Measurements from ENCODE around the gene SYNGR3. TPM values are rescaled to one million over a fixed set of nuclear protein-coding genes. Genes with fewer than 3 reads are reported as not detected.

SYNGR3 gene
- total RNA-seq, 1 experiment from 2014 or later, result 3.6 TPM

DNA sequence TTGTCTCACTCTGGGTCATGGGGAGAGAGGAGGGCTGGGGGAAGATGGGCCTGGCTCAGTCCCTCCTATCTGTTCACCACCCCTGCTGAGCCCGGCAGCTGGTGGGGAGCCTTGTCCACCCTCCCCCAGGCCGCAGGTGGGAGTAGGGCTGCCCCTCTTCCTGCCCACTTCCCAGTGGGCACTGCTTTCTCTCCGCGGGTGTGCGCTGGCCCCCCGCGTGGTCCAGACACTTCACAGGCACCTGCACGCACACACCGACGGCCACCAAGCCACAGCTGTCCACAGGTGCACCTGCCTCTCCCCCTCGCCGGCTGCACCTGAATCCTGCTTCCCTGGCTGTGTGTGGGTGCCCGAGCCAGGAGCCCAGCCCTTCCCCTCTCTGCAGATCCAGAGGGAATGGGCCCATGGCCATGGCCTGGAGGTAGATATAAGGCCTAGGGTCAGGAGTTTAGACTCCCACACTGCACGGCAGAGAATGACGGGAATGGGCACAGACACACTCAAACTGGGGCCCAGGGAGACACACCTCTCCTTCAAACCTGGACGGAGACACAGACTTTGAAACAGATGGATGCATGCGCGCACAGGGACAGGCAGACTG, 39.0 kb downstream of the SYNGR3 start:
- intact Hi-C loops (cut with micrococcal nuclease; ENCODE audit: unreplicated experiment), result no loop called here
- Mint-ChIP-seq H3K4me3 (ENCODE audit: low read depth, unreplicated experiment) (no peak overlapping the region), H3K9me3 (ENCODE audit: low read depth, unreplicated experiment) (no peaks in the 10 kb centered on the region), H3K4me1 (ENCODE audit: low read depth, unreplicated experiment) (peaks cover 17% of the 10 kb centered on the region), H3K36me3 (ENCODE audit: insufficient read depth, unreplicated experiment) (peaks cover 22% of the 10 kb centered on the region), H3K27me3 (ENCODE audit: unreplicated experiment) (peaks cover 8% of the 10 kb centered on the region), H3K27ac (ENCODE audit: unreplicated experiment) (no peak overlapping the region)
- CTCF ChIA-PET, result interaction anchor here (2.0 kb wide), 1 partner anchor 12 kb away, joined by 7 read pairs; no protein-coding TSS in a partner anchor
- no TSS peak for BruUV-seq (replicated peaks)
- TF ChIP-seq, protein P1, sequence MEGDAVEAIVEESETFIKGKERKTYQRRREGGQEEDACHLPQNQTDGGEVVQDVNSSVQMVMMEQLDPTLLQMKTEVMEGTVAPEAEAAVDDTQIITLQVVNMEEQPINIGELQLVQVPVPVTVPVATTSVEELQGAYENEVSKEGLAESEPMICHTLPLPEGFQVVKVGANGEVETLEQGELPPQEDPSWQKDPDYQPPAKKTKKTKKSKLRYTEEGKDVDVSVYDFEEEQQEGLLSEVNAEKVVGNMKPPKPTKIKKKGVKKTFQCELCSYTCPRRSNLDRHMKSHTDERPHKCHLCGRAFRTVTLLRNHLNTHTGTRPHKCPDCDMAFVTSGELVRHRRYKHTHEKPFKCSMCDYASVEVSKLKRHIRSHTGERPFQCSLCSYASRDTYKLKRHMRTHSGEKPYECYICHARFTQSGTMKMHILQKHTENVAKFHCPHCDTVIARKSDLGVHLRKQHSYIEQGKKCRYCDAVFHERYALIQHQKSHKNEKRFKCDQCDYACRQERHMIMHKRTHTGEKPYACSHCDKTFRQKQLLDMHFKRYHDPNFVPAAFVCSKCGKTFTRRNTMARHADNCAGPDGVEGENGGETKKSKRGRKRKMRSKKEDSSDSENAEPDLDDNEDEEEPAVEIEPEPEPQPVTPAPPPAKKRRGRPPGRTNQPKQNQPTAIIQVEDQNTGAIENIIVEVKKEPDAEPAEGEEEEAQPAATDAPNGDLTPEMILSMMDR (IDR thresholded peaks at IDR 0.05; ENCODE audit: unreplicated experiment), result no peak
- DNase-seq, result no peak

DNA sequence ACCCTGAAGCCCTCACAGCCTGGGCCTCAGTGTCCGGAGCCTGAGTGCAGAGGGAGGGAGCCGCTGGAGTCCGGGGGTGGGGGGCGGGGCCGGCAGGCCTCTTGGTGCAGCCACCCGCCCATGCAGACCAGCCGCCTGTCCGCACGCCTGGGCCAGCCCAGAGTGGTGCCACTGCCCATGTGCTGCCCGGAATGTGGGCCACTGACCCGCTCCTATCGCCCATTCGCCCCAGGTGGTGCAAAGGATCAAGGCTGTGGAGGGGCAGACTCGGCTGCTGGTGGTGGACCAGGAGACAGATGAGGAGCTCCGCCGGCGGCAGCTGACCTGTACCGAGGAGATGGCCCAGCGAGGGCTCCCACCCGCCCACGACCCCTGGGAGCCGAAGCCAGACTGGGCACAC, 39.6 kb downstream of the SYNGR3 start:
- no peak for DNase-seq
- peaks cover 18% of the 10 kb centered on the region for H3K36me3 Mint-ChIP-seq (ENCODE audit: insufficient read depth, unreplicated experiment)
- intact Hi-C loops (cut with micrococcal nuclease; ENCODE audit: unreplicated experiment), result no loop called here
- no peaks in the 10 kb centered on the region for H3K9me3 Mint-ChIP-seq (ENCODE audit: low read depth, unreplicated experiment)
- H3K4me1 Mint-ChIP-seq (ENCODE audit: low read depth, unreplicated experiment), result peaks cover 13% of the 10 kb centered on the region
- CTCF ChIA-PET, result interaction anchor here (0.7 to 0.8 kb wide), 2 partner anchors 11 to 19 kb away, joined by 3 read pairs; partner anchors contain the start of genes NTHL1 and TSC2
- TF ChIP-seq, protein P1 (IDR thresholded peaks at IDR 0.05; ENCODE audit: unreplicated experiment), result no peak
- peaks cover 6% of the 10 kb centered on the region for H3K27me3 Mint-ChIP-seq (ENCODE audit: unreplicated experiment)
- BruUV-seq (replicated peaks), result no TSS peak
- no peak overlapping the region for H3K4me3 Mint-ChIP-seq (ENCODE audit: low read depth, unreplicated experiment)
- no peak overlapping the region for H3K27ac Mint-ChIP-seq (ENCODE audit: unreplicated experiment)

- Mint-ChIP-seq H3K27me3 (ENCODE audit: unreplicated experiment) (no peaks in the 10 kb centered on the region), H3K27ac (ENCODE audit: unreplicated experiment) (no peak overlapping the region), H3K4me1 (ENCODE audit: low read depth, unreplicated experiment) (peaks cover 9% of the 10 kb centered on the region), H3K9me3 (ENCODE audit: low read depth, unreplicated experiment) (no peaks in the 10 kb centered on the region), H3K4me3 (ENCODE audit: low read depth, unreplicated experiment) (no peak overlapping the region), H3K36me3 (ENCODE audit: insufficient read depth, unreplicated experiment) (peaks cover 16% of the 10 kb centered on the region)
- CTCF ChIA-PET, result interaction anchor here (0.7 to 0.8 kb wide), 2 partner anchors 10 to 18 kb away, joined by 3 read pairs; partner anchors contain the start of genes NTHL1 and TSC2
- BruUV-seq (replicated peaks), result no TSS peak
- intact Hi-C loops (cut with micrococcal nuclease; ENCODE audit: unreplicated experiment), result no loop called here
- no peak for DNase-seq
- TF ChIP-seq, protein P1 (IDR thresholded peaks at IDR 0.05; ENCODE audit: unreplicated experiment), result no peak
These were observed 40.3 kb downstream of the SYNGR3 start for GRCh38 chr16:2030036-2030435.

DNA sequence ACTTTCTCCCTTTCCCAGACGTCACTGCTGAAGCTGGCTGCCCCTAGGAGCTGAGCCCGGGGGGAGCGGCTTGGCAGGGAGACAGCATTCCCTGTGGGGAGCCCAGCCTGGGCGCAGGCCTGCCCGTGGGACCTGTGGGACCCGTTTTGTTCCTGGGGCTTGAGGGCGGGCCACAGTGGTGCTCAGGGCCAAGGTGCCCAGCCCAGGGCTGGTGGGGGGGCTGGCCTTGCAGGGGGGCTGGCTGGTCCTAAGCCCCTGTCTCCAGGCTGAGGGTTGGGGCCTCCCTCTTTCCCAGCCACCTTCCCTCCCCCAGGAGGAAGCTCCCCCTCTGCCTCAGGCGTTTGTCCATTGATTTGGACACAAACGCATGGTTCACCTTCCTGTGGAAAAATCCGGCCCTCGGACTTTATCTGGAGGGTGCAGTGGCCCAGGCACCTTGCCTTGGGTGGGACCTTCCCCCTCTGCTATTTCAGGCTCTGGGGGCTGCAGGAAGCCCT, 41.4 kb downstream of the SYNGR3 start:
- TF ChIP-seq, protein P1 (IDR thresholded peaks at IDR 0.05; ENCODE audit: unreplicated experiment), result no peak
- H3K9me3 Mint-ChIP-seq (ENCODE audit: low read depth, unreplicated experiment), result no peaks in the 10 kb centered on the region
- H3K4me1 Mint-ChIP-seq (ENCODE audit: low read depth, unreplicated experiment), result peaks cover 9% of the 10 kb centered on the region
- peaks cover 11% of the 10 kb centered on the region for H3K36me3 Mint-ChIP-seq (ENCODE audit: insufficient read depth, unreplicated experiment)
- H3K4me3 Mint-ChIP-seq (ENCODE audit: low read depth, unreplicated experiment), result no peak overlapping the region
- DNase-seq, result no peak
- no peaks in the 10 kb centered on the region for H3K27me3 Mint-ChIP-seq (ENCODE audit: unreplicated experiment)
- no TSS peak for BruUV-seq (replicated peaks)
- no peak overlapping the region for H3K27ac Mint-ChIP-seq (ENCODE audit: unreplicated experiment)
- intact Hi-C loops (cut with micrococcal nuclease; ENCODE audit: unreplicated experiment), result no loop called here
- CTCF ChIA-PET, result interaction anchor here (0.7 kb wide), 1 partner anchor 1660 kb away, joined by 4 read pairs; no protein-coding TSS in a partner anchor
